ENCODE results near the gene RHBDD3.
"Not testable (repeated sequence)": the region's sequence is repeated elsewhere in the genome, so short reads cannot be mapped to it uniquely, and the experiment has no call there.

RHBDD3 gene

GRCh38 chr22:29219881-29220670, 47.7 kb downstream of the RHBDD3 start:
- Histone ChIP-seq H3K36me3 (ENCODE audit: insufficient read depth, low read length) (0 out of 2 replicates have a peak, but pooled peaks cover 4% of the 10 kb centered on the region), H3K27me3 (ENCODE audit: insufficient read depth, low read length) (no peaks in the 10 kb centered on the region), H3K9ac (ENCODE audit: low read depth, low read length) (no peak overlapping the region), H3K4me3 (ENCODE audit: low read length) (no peak overlapping the region), H3K27ac (ENCODE audit: low read depth, low read length) (peak overlapping the region; percentile 3; the same call in 1 of the 2 replicates), H3K4me1 (ENCODE audit: insufficient read depth, low read length) (peaks cover 6% of the 10 kb centered on the region), H3K9me3 (ENCODE audit: insufficient read depth, low read depth, low read length) (no peaks in the 10 kb centered on the region)
- WGBS: 56% methylated on average over 14 of the region's 14 CpGs

- H3K9ac ChIP-seq (ENCODE audit: low read depth, low read length); H3K27ac ChIP-seq (ENCODE audit: low read depth, low read length); H3K4me3 ChIP-seq (ENCODE audit: low read length); H3K9me3 ChIP-seq (ENCODE audit: insufficient read depth, low read depth, low read length); H3K36me3 ChIP-seq (ENCODE audit: insufficient read depth, low read length); H3K4me1 ChIP-seq (ENCODE audit: insufficient read depth, low read length); H3K27me3 ChIP-seq (ENCODE audit: insufficient read depth, low read length): not testable (repeated sequence)
- 77% methylated on average over 2 of the region's 2 CpGs for WGBS
Observed at GRCh38 chr22:29219409-29219782, 48.4 kb downstream of the RHBDD3 start.

GRCh38 chr22:29218758-29219408, 48.9 kb downstream of the RHBDD3 start:
- no peak overlapping the region for H3K4me3 ChIP-seq (ENCODE audit: low read length)
- no peaks in the 10 kb centered on the region for H3K9me3 ChIP-seq (ENCODE audit: insufficient read depth, low read depth, low read length)
- H3K4me1 ChIP-seq (ENCODE audit: insufficient read depth, low read length): peaks cover 6% of the 10 kb centered on the region
- no peak overlapping the region for H3K9ac ChIP-seq (ENCODE audit: low read depth, low read length)
- no peaks in the 10 kb centered on the region for H3K27me3 ChIP-seq (ENCODE audit: insufficient read depth, low read length)
- H3K36me3 ChIP-seq (ENCODE audit: insufficient read depth, low read length): 0 out of 2 replicates have a peak, but pooled peaks cover 4% of the 10 kb centered on the region
- 91% methylated on average over 11 of the region's 11 CpGs for WGBS
- H3K27ac ChIP-seq (ENCODE audit: low read depth, low read length): no peak overlapping the region

DNA sequence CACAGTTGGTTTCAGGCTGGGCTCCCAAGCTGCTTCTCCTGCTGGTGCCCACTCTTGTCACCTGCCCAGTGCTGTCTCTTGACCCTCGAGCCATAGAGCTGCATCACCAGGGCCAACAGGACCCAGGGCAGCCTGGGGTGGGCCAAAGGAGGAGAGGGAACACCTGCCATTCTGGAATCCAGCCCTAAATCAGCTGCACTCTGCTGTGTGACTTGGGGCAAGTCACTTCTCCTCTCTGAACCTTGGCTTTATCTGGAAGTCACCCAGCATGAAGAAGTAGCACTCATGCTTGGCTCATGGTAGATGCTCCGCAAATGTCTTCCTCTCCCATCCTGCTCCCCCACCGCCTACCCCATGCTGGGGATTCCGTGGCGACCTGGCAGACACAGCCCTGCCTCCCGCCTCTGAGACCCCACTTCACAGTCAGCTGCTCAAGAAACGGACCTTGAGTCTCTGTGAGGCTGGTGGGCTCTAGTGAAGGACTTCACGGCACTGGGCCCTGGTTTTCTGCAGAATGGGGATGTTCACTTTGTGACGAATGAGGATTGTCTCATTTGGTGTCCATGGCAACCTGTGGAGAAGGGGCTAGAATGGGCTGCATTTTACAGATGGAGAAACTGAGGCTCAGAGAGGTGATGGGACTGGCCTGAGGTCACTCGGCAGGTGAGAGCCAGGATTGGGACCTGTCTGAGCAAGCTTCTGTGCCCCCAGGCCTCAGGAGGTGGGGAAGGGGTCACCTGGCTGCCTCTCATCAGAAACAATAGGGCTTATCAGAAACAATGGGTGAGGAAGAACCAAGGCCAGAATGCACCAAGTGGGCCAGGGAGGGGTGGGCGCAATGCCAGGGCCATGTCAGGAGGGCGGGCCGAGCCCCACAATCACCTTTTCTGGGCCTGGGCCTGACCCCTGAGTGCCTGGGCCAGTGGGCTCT, 49.7 kb downstream of the RHBDD3 start:
- 88% methylated on average over 13 of the region's 13 CpGs for WGBS
- Histone ChIP-seq H3K4me1 (ENCODE audit: insufficient read depth, low read length) (peaks cover 6% of the 10 kb centered on the region), H3K27ac (ENCODE audit: low read depth, low read length) (no peak overlapping the region), H3K36me3 (ENCODE audit: insufficient read depth, low read length) (0 out of 2 replicates have a peak, but pooled peaks cover 4% of the 10 kb centered on the region), H3K9me3 (ENCODE audit: insufficient read depth, low read depth, low read length) (no peaks in the 10 kb centered on the region), H3K9ac (ENCODE audit: low read depth, low read length) (no peak overlapping the region), H3K27me3 (ENCODE audit: insufficient read depth, low read length) (no peaks in the 10 kb centered on the region), H3K4me3 (ENCODE audit: low read length) (no peak overlapping the region)

GRCh38 chr22:29216873-29217666, 50.7 kb downstream of the RHBDD3 start:
- Histone ChIP-seq H3K9me3 (ENCODE audit: insufficient read depth, low read depth, low read length) (no peaks in the 10 kb centered on the region), H3K9ac (ENCODE audit: low read depth, low read length) (no peak overlapping the region), H3K27me3 (ENCODE audit: insufficient read depth, low read length) (no peaks in the 10 kb centered on the region), H3K27ac (ENCODE audit: low read depth, low read length) (no peak overlapping the region), H3K4me1 (ENCODE audit: insufficient read depth, low read length) (peaks cover 6% of the 10 kb centered on the region), H3K4me3 (ENCODE audit: low read length) (no peak overlapping the region), H3K36me3 (ENCODE audit: insufficient read depth, low read length) (0 out of 2 replicates have a peak, but pooled peaks cover 4% of the 10 kb centered on the region)
- WGBS: 89% methylated on average over 14 of the region's 14 CpGs

GRCh38 chr22:29216011-29216872, 51.5 kb downstream of the RHBDD3 start:
- Histone ChIP-seq H3K36me3 (ENCODE audit: insufficient read depth, low read length) (0 out of 2 replicates have a peak, but pooled peaks cover 4% of the 10 kb centered on the region), H3K4me1 (ENCODE audit: insufficient read depth, low read length) (peaks cover 6% of the 10 kb centered on the region), H3K9me3 (ENCODE audit: insufficient read depth, low read depth, low read length) (no peaks in the 10 kb centered on the region), H3K9ac (ENCODE audit: low read depth, low read length) (no peak overlapping the region), H3K4me3 (ENCODE audit: low read length) (no peak overlapping the region), H3K27ac (ENCODE audit: low read depth, low read length) (no peak overlapping the region), H3K27me3 (ENCODE audit: insufficient read depth, low read length) (no peaks in the 10 kb centered on the region)
- 85% methylated on average over 13 of the region's 14 CpGs for WGBS

DNA sequence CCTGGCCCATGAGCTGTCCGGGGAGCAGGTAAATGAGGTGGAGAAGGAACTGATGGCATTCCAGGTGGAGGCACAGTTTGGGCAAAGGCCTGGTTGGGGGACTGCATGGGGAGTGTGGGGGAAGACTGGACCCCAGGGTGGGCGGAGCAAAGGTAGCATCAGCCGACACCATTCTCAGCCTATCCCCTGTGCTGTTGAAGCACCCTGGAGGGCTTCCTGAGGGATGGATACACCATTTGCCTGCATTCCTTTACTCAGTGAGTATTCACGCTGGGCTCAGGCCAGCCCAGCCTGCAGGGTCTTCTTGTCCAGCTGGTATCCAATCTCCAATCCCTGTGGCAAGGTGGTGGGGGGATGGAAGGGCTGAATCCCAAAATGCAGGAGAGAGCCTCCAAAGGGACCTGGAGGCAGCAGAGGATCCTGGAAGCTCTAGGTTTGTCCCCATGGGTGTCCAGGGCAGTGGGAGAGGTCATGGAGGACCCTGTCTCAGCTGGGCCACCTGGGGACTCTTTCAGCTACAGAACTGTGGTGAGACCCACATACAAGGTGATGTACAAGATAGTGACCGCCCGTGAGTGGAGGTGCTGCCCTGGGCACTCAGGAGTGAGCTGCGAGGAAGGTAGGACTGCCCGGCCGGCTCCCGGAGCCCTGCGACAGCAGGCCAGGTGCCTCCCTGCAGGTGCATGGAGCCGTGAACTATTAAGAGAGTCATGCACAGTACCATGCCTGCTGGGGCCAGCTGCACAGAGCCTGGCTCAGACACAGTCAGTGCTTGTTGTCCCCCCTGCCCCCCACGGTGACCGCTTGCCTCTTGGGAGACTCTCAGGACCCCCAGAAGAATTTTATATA, 52.5 kb downstream of the RHBDD3 start:
- H3K4me3 ChIP-seq (ENCODE audit: low read length): no peak overlapping the region
- no peaks in the 10 kb centered on the region for H3K9me3 ChIP-seq (ENCODE audit: insufficient read depth, low read depth, low read length)
- no peaks in the 10 kb centered on the region for H3K27me3 ChIP-seq (ENCODE audit: insufficient read depth, low read length)
- WGBS: 86% methylated on average over 14 of the region's 14 CpGs
- H3K9ac ChIP-seq (ENCODE audit: low read depth, low read length): no peak overlapping the region
- H3K36me3 ChIP-seq (ENCODE audit: insufficient read depth, low read length): 0 out of 2 replicates have a peak, but pooled peaks cover 4% of the 10 kb centered on the region
- H3K27ac ChIP-seq (ENCODE audit: low read depth, low read length): no peak overlapping the region
- H3K4me1 ChIP-seq (ENCODE audit: insufficient read depth, low read length): peaks cover 3% of the 10 kb centered on the region

- no peak overlapping the region for H3K27ac ChIP-seq (ENCODE audit: low read depth, low read length)
- H3K27me3 ChIP-seq (ENCODE audit: insufficient read depth, low read length): no peaks in the 10 kb centered on the region
- 93% methylated on average over 6 of the region's 6 CpGs for WGBS
- no peak overlapping the region for H3K4me3 ChIP-seq (ENCODE audit: low read length)
- H3K4me1 ChIP-seq (ENCODE audit: insufficient read depth, low read length): no peaks in the 10 kb centered on the region
- H3K9me3 ChIP-seq (ENCODE audit: insufficient read depth, low read depth, low read length): no peaks in the 10 kb centered on the region
- H3K36me3 ChIP-seq (ENCODE audit: insufficient read depth, low read length): 0 out of 2 replicates have a peak, but pooled peaks cover 4% of the 10 kb centered on the region
- no peak overlapping the region for H3K9ac ChIP-seq (ENCODE audit: low read depth, low read length)
Observed at GRCh38 chr22:29214232-29214631, 53.5 kb downstream of the RHBDD3 start.

- no peaks in the 10 kb centered on the region for H3K27me3 ChIP-seq (ENCODE audit: insufficient read depth, low read length)
- H3K36me3 ChIP-seq (ENCODE audit: insufficient read depth, low read length): 0 out of 2 replicates have a peak, but pooled peaks cover 4% of the 10 kb centered on the region
- no peak overlapping the region for H3K27ac ChIP-seq (ENCODE audit: low read depth, low read length)
Observed at GRCh38 chr22:29213493-29213892, 54.3 kb downstream of the RHBDD3 start.

More at GRCh38 chr22:29213493-29213892, 54.3 kb downstream of the RHBDD3 start:
- no peaks in the 10 kb centered on the region for H3K4me1 ChIP-seq (ENCODE audit: insufficient read depth, low read length)
- WGBS: 88% methylated on average over 9 of the region's 9 CpGs
- no peak overlapping the region for H3K9ac ChIP-seq (ENCODE audit: low read depth, low read length)
- H3K4me3 ChIP-seq (ENCODE audit: low read length): no peak overlapping the region
- H3K9me3 ChIP-seq (ENCODE audit: insufficient read depth, low read depth, low read length): no peaks in the 10 kb centered on the region

Measured in HUES64 (cell line).